Muscle of arm (tissue), 12 donors: ENCODE results near the gene KREMEN1. TPM values are rescaled to one million over a fixed set of nuclear protein-coding genes. Genes with fewer than 3 reads are reported as not detected.

Source experiments
- polyA plus RNA-seq, 12 donors: library from polyadenylated mRNA; unstranded; fragments of 120-200 nt; gene quantifications; one replicate each; pipeline ENCODE4 v1.2.1, GENCODE V29; 2013; ENCODE audit not compliant: insufficient read length in 12 of 12

Gene KREMEN1
- polyA plus RNA-seq, 12 donors, result 65.7 to 117 (median 83.6) TPM; not detected in 1

Other genes starting within 250 kb of the KREMEN1 start
- gene ZNRF3, start 189.5 kb upstream of the KREMEN1 start, polyA plus RNA-seq, result 10 to 100 TPM in 7 of 12 donors, 1 to 10 TPM in 4, not detected in 1; 7.3 to 15.6 (median 10.5) TPM
- gene C22orf31, start 11.2 kb upstream of the KREMEN1 start, polyA plus RNA-seq, result 1 to 10 TPM in 10 of 12 donors, not detected in 2; 1.2 to 3.6 (median 2.0) TPM
- 10 to 100 TPM in 3 of 12 donors, 1 to 10 TPM in 8, not detected in 1; 4.9 to 18.2 (median 6.6) TPM for gene EMID1, start 132.9 kb downstream of the KREMEN1 start, polyA plus RNA-seq
- 10 to 100 TPM in 11 of 12 donors, not detected in 1; 17.8 to 55.0 (median 20.3) TPM for gene RHBDD3, start 194.9 kb downstream of the KREMEN1 start, polyA plus RNA-seq
- 100 to 1,000 TPM in 11 of 12 donors, not detected in 1; 138 to 365 (median 171) TPM for gene EWSR1, start 195.2 kb downstream of the KREMEN1 start, polyA plus RNA-seq
- 10 to 100 TPM in 6 of 12 donors, 1 to 10 TPM in 5, not detected in 1; 6.4 to 21.8 (median 10.4) TPM for gene GAS2L1, start 233.6 kb downstream of the KREMEN1 start, polyA plus RNA-seq
- gene RASL10A, start 242.7 kb downstream of the KREMEN1 start, polyA plus RNA-seq, result 1 to 10 TPM in 10 of 12 donors, not detected in 2; 1.2 to 2.5 (median 1.8) TPM